Measurements from ENCODE around the gene BST1.

DNA sequence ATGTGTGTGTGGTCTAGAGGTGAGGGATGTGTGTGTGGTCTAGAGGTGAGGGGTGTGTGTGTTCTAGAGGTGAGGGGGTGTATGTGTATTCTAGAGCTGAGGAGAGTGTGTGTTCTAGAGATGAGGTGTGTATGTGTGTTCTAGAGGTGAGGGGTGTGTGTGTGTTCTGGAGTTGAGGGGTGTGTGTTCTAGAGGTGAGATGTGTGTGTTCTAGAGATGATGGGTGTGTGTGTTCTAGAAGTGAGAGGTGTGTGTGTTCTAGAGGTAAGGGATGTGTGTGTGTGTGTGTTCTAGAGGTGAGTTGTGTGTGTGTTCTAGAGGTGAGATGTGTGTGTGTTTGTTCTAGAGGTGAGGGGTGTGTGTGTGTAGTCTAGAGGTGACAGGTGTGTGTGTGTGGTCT lies 1.3 kb downstream of the BST1 start:
- TF ChIP-seq CTCF (IDR thresholded peaks at IDR 0.05), result no peak
- TF ChIP-seq POLR2A (IDR thresholded peaks at IDR 0.05), result no peak

All from testis (tissue), 2 donors.